GM23248 (cell line): Measurements from ENCODE around the gene FAM193A. TPM values are rescaled to one million over a fixed set of nuclear protein-coding genes. Genes with fewer than 3 reads are reported as not detected.

Experiments
- DNase-seq: peaks from one replicate; pipeline ENCODE4 v3.0.0-alpha.2; 2015
- H2AFZ ChIP-seq: fragments of 200-600 bp; sonication (generic); 2 replicates; pipeline ENCODE4 v1.6.1; 2016; ENCODE audit warnings: antibody characterized with exemption
- H3F3A ChIP-seq: fragments of 200-600 bp; sonication (generic); 2 replicates; pipeline ENCODE4 v1.6.1; 2016; ENCODE audit warnings: mild to moderate bottlenecking, antibody characterized with exemption, mixed run types; ENCODE audit not compliant: insufficient read depth
- H3K27ac ChIP-seq: fragments of 200-600 bp; sonication (generic); 2 replicates; pipeline ENCODE4 v1.5.1; 2016; ENCODE audit warnings: mild to moderate bottlenecking
- H3K27me3 ChIP-seq: fragments of 200-600 bp; sonication (generic); replicated peaks from 2 replicates; pipeline ENCODE4 v1.6.1; 2016; ENCODE audit warnings: mild to moderate bottlenecking; ENCODE audit not compliant: insufficient read depth
- H3K36me3 ChIP-seq: fragments of 200-600 bp; sonication (generic); 2 replicates; pipeline ENCODE4 v1.6.1; 2016; ENCODE audit warnings: low read depth, mild to moderate bottlenecking
- H3K4me1 ChIP-seq: fragments of 200-600 bp; sonication (generic); 2 replicates; pipeline ENCODE4 v1.6.1; 2016; ENCODE audit warnings: mild to moderate bottlenecking; ENCODE audit not compliant: insufficient read depth
- H3K4me2 ChIP-seq: fragments of 200-600 bp; sonication (generic); one replicate; pipeline ENCODE4 v1.6.1; 2016; ENCODE audit warnings: mild to moderate bottlenecking; ENCODE audit not compliant: unreplicated experiment
- H3K4me3 ChIP-seq: fragments of 200-600 bp; sonication (generic); 2 replicates; pipeline ENCODE4 v1.5.1; 2016; ENCODE audit warnings: mild to moderate bottlenecking
- H3K79me2 ChIP-seq: fragments of 200-600 bp; sonication (generic); 2 replicates; pipeline ENCODE4 v1.6.1; 2016; ENCODE audit warnings: mild to moderate bottlenecking; ENCODE audit not compliant: insufficient read depth
- H3K9ac ChIP-seq: fragments of 200-600 bp; sonication (generic); 2 replicates; pipeline ENCODE4 v1.6.1; 2016; ENCODE audit warnings: mild to moderate bottlenecking
- H3K9me2 ChIP-seq: fragments of 200-600 bp; sonication (generic); 2 replicates; pipeline ENCODE4 v1.6.1; 2016; ENCODE audit warnings: mixed run types, mild to moderate bottlenecking, moderate library complexity; ENCODE audit not compliant: insufficient read depth
- H3K9me3 ChIP-seq: fragments of 200-600 bp; sonication (generic); one replicate; pipeline ENCODE4 v1.6.1; 2017; ENCODE audit warnings: low read depth
- H4K20me1 ChIP-seq: fragments of 200-600 bp; sonication (generic); 2 replicates; pipeline ENCODE4 v1.6.0; 2016; ENCODE audit not compliant: insufficient read depth
- EZH2 ChIP-seq: fragments of 200-600 bp; sonication (generic); IDR thresholded peaks from 2 replicates; pipeline ENCODE4 v1.6.1; 2018; ENCODE audit warnings: antibody characterized with exemption, mild to moderate bottlenecking; ENCODE audit not compliant: insufficient read depth, poor library complexity, severe bottlenecking
- EZH2phosphoT487 ChIP-seq: fragments of 200-600 bp; sonication (generic); IDR thresholded peaks from 2 replicates; pipeline ENCODE4 v1.6.1; 2018; ENCODE audit warnings: antibody characterized with exemption, moderate library complexity, mild to moderate bottlenecking, low read depth; ENCODE audit not compliant: insufficient read depth
- WGBS, 2 experiments: methylation state at CpG; one replicate each; pipeline ENCODE4 v1.1.6; 2015 to 2017; ENCODE audit warnings: low lambda C conversion rate in 2 of 2, low coverage in 1 of 2; ENCODE audit errors: missing lambda C conversion rate in 2 of 2; 5-methylcytosine and 5-hydroxymethylcytosine counted together
- in situ Hi-C: fragments of 300-500 bp; cut with MboI; formaldehyde crosslinking; loops from 2 replicates; pipeline ENCODE4 v1.15.0; 2020
- polyA plus RNA-seq: library from polyadenylated mRNA; unstranded; fragments of >200 nt; fragmentation: Nextera tagmentation; extraction: Ambion mirVana; gene quantifications from 2 replicates; pipeline ENCODE4 v1.2.1, GENCODE V29; 2016
- total RNA-seq: library from RNA; depleted of rRNA; stranded (reverse); fragments of >200 nt; shearing (Covaris generic); gene quantifications from 2 replicates; pipeline ENCODE4 v1.2.3, GENCODE V29; 2014

FAM193A gene
- total and polyA plus RNA-seq, 2 experiments from 2014 or later, result 5.0 to 19.0 TPM

DNA sequence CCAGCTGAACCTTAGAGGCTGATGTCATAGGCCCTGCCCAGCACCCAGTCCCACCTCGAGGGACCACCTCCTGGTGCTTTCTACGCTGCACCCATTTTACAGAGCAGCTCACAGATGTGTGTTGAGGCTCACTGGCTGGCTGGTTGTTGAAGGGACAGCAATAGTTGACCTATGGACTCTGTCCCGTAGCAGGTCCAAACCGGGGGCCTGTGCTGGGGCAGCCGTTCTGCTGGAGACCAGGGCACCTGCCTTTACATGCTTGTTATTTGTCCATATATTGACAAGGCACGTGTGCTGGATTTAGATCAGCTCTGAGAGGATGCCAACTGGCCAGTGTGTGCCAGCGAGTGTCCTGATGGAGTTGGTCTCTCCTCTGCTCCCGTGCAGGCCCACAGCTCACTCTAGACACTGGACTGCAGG, 161.6 kb downstream of the FAM193A start:
- H3K27me3 ChIP-seq, result no peaks in the 10 kb centered on the region
- no peaks in the 10 kb centered on the region for H3F3A ChIP-seq
- H3K27ac ChIP-seq, result no peak overlapping the region
- peaks cover 55% of the 10 kb centered on the region; the same call in 1 of the 2 replicates for H3K36me3 ChIP-seq
- no peaks in the 10 kb centered on the region for H3K9me2 ChIP-seq
- in situ Hi-C loops, result no loop called here
- DNase-seq, result no peak
- no peak overlapping the region for H2AFZ ChIP-seq
- WGBS, 2 experiments, result 83 to 85% methylated on average over 8 of the region's 8 CpGs
- TF ChIP-seq EZH2, result no peak
- no peak for TF ChIP-seq EZH2phosphoT487
- no peaks in the 10 kb centered on the region; the same call in 1 of the 2 replicates for H3K79me2 ChIP-seq
- H3K4me2 ChIP-seq, result no peak overlapping the region
- no peaks in the 10 kb centered on the region for H3K4me1 ChIP-seq
- H3K9ac ChIP-seq, result no peak overlapping the region
- H3K9me3 ChIP-seq, result no peaks in the 10 kb centered on the region
- no peak overlapping the region for H3K4me3 ChIP-seq
- no peaks in the 10 kb centered on the region for H4K20me1 ChIP-seq

GRCh38 chr4:2698504-2698903, 162.1 kb downstream of the FAM193A start:
- no peak overlapping the region for H3K4me3 ChIP-seq

GRCh38 chr4:2698951-2699505, 162.6 kb downstream of the FAM193A start:
- Histone ChIP-seq H3K4me1 (no peaks in the 10 kb centered on the region), H3K4me3 (no peak overlapping the region), H3K79me2 (no peaks in the 10 kb centered on the region; the same call in 1 of the 2 replicates), H3K4me2 (no peak overlapping the region), H3F3A (no peaks in the 10 kb centered on the region), H3K9me2 (no peaks in the 10 kb centered on the region), H2AFZ (no peak overlapping the region), H3K9ac (no peak overlapping the region), H3K27ac (no peak overlapping the region), H3K36me3 (peaks cover 64% of the 10 kb centered on the region; the same call in 1 of the 2 replicates), H3K27me3 (no peaks in the 10 kb centered on the region), H4K20me1 (no peaks in the 10 kb centered on the region), H3K9me3 (no peaks in the 10 kb centered on the region)
- DNase-seq, result no peak
- WGBS, 2 experiments, result 91 to 92% methylated on average over 12 of the region's 12 CpGs
- TF ChIP-seq EZH2phosphoT487, result no peak
- no peak for TF ChIP-seq EZH2
- in situ Hi-C loops, result no loop called here

More at GRCh38 chr4:2698504-2698903, 162.1 kb downstream of the FAM193A start:
- no peaks in the 10 kb centered on the region for H3F3A ChIP-seq
- no peak overlapping the region for H3K9ac ChIP-seq
- TF ChIP-seq EZH2phosphoT487, result no peak
- TF ChIP-seq EZH2, result no peak
- no peak overlapping the region for H3K27ac ChIP-seq
- H3K9me2 ChIP-seq, result no peaks in the 10 kb centered on the region
- no peaks in the 10 kb centered on the region for H3K9me3 ChIP-seq
- H2AFZ ChIP-seq, result no peak overlapping the region
- WGBS, 2 experiments, result 97% methylated on average over 1 of the region's 1 CpG
- no peaks in the 10 kb centered on the region; the same call in 1 of the 2 replicates for H3K79me2 ChIP-seq
- in situ Hi-C loops, result no loop called here
- H3K27me3 ChIP-seq, result no peaks in the 10 kb centered on the region
- H3K36me3 ChIP-seq, result peaks cover 60% of the 10 kb centered on the region; the same call in 1 of the 2 replicates
- no peak overlapping the region for H3K4me2 ChIP-seq
- H4K20me1 ChIP-seq, result no peaks in the 10 kb centered on the region
- DNase-seq, result no peak
- H3K4me1 ChIP-seq, result no peaks in the 10 kb centered on the region

DNA sequence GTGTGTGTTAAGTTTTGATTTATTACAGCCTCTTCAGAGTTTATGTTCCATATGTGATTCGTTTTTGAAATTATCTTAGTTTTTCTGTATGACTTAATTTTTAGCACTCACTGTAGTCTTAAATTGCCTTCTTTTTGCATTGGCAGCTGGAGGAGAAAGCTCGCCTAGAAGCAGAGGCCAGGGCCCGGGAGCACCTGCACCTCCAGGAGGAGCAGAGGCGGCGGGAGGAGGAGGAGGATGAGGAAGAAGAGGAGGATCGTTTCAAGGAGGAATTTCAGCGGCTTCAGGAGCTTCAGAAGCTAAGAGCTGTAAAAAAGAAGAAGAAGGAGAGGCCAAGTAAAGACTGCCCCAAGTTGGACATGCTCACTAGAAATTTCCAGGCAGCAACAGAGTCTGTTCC, 163.1 kb downstream of the FAM193A start:
- 90 to 93% methylated on average over 7 of the region's 7 CpGs for WGBS, 2 experiments
- Histone ChIP-seq H2AFZ (no peak overlapping the region), H3F3A (no peaks in the 10 kb centered on the region), H3K4me2 (no peak overlapping the region), H3K9ac (no peak overlapping the region), H4K20me1 (no peaks in the 10 kb centered on the region), H3K36me3 (peaks cover 64% of the 10 kb centered on the region; the same call in 1 of the 2 replicates), H3K9me3 (no peaks in the 10 kb centered on the region), H3K4me3 (no peak overlapping the region), H3K79me2 (no peaks in the 10 kb centered on the region; the same call in 1 of the 2 replicates), H3K27ac (no peak overlapping the region), H3K4me1 (no peaks in the 10 kb centered on the region), H3K9me2 (no peaks in the 10 kb centered on the region), H3K27me3 (no peaks in the 10 kb centered on the region)
- TF ChIP-seq EZH2phosphoT487, result no peak
- no peak for TF ChIP-seq EZH2
- no peak for DNase-seq
- in situ Hi-C loops, result no loop called here
